ENCODE data around the gene MRPL21.

GRCh38 chr11:68938088-68938487 lies 34.5 kb upstream of the MRPL21 start:
- TF ChIP-seq CTCF (conservative IDR thresholded peaks at IDR 0.05; ENCODE audit: low read length) = no peak
- TF ChIP-seq EZH2phosphoT487 (IDR thresholded peaks at IDR 0.05; ENCODE audit: borderline replicate concordance, low read depth, low read length) = no peak
